HT-29 (cell line): ENCODE results near the gene ACAD11. TPM values are rescaled to one million over a fixed set of nuclear protein-coding genes. Genes with fewer than 3 reads are reported as not detected.
"Not testable (repeated sequence)": the region's sequence is repeated elsewhere in the genome, so short reads cannot be mapped to it uniquely, and the experiment has no call there.

Source experiments
- DNase-seq: peaks from one replicate; pipeline ENCODE4 v3.0.0-alpha.2; 2015; ENCODE audit warnings: low spot score
- total RNA-seq: library from RNA; depleted of rRNA; stranded (reverse); fragments of >200 nt; shearing (Covaris generic); gene quantifications from 2 replicates; pipeline ENCODE4 v1.2.3, GENCODE V29; 2014

ACAD11 gene
- total RNA-seq, 1 experiment from 2014 or later: 10.9 TPM

DNA sequence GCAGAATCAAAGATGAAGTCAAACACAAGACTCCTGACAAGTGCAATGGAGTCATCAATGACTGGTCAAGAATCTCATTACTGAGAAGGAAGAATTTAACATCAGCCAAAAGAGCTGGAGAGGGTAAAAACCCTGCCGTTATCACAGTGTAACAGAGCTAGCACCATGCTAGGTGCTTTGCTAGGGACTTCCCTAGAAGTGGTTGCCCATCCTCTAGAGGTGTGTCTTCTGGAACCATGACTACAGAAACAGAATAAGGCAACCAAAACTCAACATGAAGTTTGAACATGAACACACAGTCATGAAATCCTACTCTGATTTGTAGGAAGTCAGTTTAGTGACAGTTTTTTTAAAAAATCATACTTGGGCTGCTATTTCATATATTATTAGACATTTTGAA, 9.5 kb downstream of the ACAD11 start:
- no peak for DNase-seq

DNA sequence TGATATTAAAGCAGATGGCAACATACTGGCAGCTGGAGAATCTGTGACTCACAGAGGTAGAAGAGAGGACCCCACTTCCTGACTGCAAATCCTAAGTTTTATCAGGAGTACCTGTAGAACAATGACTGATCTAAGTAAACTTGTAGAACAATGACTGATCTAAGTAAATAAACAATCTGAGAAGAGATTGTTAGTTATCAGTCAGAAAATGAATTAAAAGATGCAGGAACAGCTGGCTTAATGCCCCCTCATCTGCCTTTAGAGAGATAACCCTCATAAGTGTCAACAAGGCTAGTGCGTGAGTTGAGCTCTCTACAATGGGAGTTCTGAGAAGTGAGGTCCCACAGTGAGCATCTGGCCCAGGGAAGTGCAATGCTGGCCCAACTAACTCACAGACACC, 14.6 kb downstream of the ACAD11 start:
- DNase-seq: no peak

DNA sequence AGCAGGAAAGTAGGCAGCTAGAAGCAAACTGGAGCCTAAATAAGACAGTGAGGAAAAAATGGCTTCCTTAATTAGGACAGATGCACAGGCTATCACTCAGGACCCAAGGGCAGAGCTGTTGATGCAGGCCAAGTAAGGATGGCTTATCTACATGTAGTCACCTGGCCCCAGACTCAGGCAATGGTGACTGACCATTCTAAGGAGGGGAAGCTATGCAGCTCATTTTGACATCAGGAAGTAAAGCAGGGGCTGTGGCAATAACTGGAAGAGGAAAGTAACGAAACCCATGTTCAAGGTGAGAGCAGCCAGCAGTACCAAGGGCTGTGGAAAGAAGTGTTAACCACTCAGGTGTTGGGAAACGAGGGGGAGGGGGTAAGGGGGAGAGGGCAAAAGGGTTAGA, 16.2 kb downstream of the ACAD11 start:
- no peak for DNase-seq

DNA sequence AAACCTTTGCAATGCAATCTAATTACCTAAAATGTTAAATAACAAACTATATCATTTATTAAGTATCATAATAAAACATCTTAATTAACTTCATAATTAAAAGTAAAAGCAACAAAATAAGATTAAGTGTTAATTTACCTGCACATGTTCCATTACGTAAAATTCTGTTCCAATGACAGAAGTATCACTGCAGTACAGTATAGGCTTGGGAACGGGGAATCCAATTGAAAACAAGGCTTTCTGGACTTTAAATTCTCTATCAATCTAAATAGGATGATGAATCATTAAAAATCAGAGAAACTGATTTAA, 17.1 kb downstream of the ACAD11 start:
- DNase-seq: no peak

DNA sequence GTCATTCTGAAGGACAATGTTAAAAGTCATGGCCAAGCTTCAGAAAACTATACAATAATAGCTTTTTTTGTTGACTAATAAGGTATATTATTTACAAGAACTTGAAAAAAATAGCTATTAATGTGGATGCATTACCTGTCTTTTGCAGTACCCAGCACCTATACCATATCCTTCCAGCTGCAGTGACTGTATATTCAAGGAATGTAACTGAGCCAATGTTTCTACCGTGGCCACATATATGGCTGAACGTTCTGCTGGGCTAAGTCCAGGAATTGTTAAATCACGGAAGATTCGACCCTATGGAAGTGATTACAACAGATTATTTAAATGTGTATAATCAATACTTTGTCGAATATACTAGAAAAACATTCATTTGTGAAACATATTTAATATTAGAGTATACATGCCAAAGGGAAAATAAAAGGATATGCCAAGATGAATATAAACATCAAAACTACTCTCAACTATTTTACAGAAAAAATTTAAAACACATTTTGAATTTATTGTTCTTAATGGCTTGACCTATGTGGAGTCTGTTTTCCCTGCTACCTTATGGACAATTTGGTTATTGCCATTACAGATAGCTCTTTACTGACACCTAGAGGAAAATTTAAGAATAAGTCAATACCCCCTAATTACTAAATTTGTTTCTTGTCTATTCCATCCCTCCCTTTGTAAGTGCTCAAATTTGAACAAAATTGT, 17.6 kb downstream of the ACAD11 start:
- peak; percentile 80 for DNase-seq

DNA sequence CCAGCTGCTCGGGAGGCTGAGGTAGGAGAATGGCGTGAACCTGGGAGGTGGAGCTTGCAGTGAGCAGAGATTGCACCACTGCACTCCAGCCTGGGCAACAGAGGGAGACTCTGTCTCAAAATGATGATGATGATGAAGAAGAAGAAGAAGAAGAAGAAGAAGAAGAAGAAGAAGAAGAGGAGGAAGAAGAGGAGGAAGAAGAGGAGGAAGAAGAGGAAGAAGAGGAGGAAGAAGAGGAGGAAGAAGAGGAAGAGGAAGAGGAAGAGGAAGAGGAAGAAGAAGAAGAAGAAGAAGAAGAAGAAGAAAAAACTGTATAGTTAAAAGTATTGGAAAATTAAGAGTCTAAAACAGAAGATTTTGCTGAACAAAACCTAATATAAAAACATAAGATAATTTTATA, 18.2 kb downstream of the ACAD11 start:
- DNase-seq: not testable (repeated sequence)

DNA sequence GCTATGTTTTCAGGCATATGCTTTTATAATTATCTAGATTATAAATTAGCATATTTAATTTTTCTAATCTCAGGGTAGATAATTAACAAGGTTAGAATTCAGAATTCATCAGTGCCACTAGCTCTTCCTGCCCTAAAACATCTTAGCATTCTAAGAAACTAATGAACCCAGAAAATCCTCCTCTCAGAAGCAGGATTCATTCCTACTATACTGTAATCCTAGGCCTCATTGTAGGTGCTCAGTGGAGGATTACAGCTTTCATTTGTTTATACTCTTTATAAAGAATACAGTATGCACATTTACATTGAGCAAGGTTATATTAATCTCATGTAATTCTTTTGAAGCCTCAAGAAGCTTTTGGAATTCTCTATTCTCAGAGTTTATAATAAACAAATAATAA, 20.9 kb downstream of the ACAD11 start:
- DNase-seq: no peak

DNA sequence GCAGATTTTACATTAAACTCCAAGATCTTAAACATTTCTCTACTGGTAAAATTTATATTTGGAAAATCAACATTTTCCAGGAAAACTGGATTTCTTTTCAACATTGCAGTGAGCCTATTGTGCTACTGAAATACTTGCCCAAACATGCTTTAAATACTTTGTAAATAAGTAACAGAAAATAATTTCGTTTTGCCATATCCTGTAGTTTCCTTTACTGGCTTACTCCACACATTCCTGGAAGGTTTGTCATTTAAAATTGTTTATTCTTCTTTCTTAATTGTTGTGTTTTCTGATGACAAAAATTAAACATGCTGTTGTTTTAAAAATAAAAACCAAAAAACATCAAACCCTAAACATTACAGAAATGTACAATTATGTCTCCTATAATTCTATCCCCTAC, 22.0 kb downstream of the ACAD11 start:
- no peak for DNase-seq

DNA sequence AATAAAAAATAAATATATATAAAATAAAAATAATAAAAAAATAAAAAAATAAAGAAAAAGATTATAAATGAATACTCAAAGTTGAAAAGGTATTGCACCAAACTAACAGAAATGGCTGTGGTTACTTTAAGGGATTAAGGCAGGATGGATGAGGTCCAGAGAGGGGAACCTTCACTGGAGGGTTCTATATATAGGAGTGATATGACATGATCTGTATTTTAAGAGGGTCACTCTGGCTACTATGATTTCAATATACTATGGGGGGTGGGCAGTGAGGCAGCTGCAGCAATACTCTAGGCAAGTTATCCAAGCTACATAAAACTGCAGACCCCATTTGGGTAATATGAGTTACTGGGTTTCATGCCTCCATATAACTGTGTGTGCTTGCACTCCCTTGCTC, 24.6 kb downstream of the ACAD11 start:
- no peak for DNase-seq

DNA sequence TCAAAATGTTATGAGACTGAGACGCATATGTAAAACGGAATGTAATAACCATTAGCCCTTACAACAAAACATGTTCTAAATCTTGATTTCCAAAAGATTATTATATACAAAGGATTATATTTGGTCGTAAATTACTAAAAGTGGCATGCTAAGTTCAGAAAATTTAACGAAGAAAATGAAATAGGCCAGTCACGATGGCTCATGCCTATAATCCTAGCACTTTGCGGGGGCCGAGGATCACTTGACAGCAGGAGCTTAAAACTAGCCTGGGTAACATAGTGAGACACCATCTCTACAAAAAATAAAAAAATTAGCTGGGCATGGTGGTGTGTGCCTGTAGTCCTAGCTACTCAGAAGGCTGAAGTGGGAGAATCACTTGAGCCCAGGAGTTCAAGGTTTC, 29.0 kb downstream of the ACAD11 start:
- DNase-seq: no peak

DNA sequence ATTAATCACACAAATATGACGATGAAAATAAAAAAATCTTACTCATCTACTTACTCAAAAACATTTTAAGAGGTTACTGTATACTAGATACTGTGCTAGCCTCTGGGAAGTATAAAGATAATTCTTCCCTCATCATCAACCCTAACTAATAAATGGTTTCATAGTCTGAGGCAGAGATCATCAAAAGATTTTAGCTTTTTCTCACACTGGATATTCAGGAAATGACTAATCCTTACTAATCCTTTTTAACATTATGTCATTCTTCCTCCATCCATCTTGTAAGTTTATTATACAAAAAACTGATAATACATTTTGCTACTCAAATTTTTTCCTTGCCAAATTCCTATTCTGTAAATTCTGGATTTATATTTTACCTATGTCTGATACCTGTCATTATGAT, 29.7 kb downstream of the ACAD11 start:
- DNase-seq: no peak

DNA sequence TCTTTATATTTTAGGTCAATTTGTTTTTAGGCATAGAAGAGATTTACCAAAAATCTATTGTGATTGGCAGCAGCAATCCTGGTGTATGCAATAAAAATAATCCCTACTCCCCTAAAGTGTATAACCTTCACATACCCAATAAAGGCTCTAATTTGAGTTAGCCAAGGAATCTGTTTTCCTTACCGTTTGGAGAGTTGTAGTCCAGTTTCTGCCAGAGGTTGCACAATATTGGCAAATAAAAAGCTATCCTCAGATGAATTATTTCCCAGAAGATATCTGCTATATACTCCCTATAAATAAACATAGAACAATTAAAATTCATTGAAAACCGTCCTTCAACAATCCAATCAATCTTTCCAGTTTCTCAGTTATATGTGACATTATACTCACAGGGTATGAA, 31.5 kb downstream of the ACAD11 start:
- DNase-seq: no peak

DNA sequence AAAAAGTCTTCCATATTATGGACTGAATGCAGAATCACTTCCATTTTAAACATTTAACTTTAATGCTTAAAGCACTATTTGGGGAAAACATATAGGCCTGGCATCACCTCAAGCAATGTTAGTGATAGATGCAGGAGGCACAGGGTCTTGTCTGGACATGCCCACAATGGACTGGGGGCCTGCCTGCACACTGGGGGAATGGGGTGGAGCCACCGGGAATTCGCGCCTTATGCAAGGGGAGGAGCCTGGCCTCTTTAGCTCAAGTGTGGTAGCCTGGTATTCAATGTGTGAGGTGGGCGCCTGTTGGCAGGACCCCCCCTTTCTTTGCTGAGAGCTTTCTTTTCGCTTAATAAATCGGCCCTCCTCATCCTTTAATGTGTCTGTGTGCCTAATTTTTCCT, 32.7 kb downstream of the ACAD11 start:
- DNase-seq: no peak

DNA sequence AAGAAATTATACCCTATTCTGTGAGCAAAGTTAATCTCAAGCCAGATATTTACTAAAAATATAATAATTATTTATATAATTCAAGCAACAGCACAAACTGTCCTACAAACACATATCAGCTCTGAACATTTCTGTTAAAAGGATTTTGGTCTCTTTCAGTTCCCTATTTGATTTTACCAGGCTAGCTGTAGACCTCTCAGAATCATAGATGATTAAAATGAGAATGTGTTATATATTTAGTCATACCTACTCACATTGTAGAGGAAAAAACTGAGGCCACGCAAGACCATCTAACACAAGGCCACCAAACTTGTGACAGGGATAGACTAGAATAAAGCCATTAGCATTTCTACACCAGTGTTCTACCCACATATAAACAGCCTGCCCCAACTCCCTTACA, 34.0 kb downstream of the ACAD11 start:
- no peak for DNase-seq

DNA sequence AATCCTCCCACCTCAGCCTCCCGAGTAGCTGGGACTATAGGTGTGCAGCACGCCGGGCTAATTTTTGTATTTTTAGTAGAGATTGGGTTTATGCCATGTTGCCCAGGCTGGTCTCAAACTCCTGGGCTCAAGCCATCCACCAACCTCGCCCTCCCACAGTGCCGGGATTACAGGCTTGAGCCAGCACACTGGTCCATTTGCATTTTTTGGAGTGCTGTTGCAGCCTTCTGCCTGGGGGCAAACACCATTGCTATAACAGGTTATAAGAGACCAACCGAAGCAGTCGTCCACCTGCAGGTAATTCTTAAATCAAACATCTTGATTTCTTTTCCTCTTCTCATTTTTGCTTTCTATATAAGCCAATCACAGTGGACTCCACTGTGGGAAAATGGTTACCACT, 34.8 kb downstream of the ACAD11 start:
- no peak for DNase-seq

DNA sequence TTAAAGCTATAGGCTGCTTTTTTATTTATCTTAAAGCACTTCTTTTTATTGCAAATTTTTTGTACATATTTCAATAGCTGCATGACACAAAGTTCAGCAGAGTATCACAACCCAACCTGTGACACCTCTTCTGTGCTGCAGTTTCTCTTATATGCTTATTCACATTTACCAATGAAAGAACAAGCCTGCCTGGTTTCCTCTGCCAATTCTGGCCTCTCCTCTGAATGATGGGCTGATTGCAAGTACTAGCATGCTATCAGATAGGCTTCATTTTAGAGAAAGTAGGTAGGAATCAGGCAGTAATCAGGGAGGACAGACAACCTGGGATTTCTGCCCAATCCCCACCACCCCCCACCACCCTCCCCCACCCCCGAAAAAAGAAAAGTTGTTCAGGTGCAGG, 36.0 kb downstream of the ACAD11 start:
- no peak for DNase-seq

DNA sequence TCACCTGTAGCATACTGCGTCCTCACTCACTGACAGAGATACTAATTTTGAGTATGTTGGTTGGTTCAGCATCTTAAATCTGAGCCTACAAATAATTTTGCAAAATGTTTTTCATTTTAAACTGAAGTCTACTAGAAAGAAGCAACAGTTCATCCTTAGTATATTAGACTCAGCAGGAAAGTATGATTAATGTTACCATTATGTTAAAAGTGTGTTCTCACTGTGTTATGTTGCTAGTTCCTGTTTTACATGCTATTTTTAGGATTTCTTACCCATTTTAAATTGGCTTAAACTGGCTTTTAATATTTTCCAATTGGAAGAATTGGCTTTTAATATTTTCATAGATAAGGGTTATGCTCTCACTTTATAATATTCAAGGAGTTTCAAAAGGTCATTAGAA, 36.8 kb downstream of the ACAD11 start:
- no peak for DNase-seq

DNA sequence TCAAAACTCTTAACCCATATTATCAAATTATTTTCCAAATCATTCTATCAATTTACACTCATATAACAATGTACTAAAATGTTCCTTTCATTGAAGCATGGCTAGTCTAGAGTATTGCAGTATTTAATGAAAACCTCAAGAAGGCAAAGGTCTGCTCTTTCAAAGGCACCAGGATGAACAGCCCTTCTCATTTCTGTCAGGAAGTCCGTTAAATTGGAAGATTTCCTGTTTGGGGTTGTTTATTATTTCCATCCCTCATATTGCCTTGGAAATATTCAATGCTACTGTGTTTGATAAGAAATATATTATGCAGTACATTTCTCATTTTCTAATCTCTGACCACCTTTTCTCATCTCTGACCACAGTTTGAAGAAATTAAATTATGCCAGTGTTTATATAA, 37.5 kb downstream of the ACAD11 start:
- DNase-seq: no peak

DNA sequence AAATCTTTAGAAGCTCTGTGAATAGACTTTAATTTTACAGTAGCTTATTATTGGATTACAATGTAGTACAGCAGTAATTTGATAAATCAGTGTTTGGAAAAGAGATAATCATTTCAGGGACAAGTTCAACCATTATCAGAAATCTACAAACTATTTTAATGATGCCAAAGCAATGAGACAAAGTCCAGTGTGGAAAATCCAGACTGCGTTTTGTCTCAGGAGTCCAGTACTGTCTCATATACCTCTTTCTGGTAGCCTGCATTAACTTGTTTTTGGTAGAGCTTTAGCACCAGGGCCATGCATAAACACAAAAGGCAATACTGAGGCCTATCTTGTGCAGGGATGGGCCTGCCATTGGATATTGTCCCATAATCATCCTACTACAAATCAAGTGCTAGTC, 42.8 kb downstream of the ACAD11 start:
- DNase-seq: no peak

DNA sequence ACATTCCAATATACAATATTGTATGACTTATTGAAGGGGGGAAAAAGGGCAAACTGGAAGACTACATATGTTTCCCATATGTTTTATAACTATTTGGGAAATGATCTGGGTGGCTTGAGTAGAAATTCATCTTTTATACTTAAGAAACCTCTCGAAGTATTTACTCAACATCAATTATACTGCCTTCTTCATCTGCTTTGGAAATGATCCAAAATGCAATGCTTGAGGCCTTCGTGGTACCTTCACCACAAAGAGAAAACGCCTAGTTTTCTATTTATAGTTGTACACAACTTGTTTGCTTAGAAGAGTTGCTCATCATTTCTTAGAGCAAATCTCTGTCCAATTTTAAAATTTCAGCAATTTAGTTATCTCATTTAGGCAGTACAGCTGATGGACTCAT, 43.7 kb downstream of the ACAD11 start:
- DNase-seq: no peak

DNA sequence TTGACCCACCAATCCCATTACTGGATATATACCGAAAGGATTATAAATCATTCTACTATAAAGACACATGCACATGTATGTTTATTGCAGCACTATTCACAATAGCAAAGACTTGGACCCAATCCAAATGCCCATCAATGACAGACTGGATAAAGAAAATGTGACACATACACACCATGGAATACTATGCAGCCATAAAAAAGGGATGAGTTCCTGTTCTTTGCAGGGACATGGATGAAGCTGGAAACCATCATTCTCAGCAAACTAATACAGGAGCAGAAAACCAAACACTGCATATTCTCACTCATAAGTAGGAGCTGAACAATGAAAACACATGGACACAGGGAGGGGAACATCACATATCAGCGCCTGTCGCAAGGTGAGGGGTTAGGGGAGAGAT, 44.3 kb downstream of the ACAD11 start:
- not testable (repeated sequence) for DNase-seq

DNA sequence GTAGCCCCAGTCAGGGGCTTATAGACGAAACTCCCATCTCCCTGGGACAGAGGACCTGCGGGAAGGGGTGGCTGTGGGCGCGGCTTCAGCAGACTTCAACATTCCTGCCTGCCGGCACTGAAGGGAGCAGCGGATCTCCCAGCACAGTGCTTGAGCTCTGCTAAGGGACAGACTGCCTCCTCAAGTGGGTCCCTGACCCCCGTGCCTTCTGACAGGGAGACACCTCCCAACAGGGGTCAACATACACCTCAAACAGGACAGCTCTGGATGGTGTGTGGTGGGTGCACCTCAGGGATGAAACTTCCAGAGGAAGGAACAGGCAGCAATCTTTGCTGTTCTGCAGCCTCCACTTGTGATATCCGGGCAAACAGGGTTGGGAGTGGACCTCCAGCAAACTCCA, 53.0 kb downstream of the ACAD11 start:
- not testable (repeated sequence) for DNase-seq

DNA sequence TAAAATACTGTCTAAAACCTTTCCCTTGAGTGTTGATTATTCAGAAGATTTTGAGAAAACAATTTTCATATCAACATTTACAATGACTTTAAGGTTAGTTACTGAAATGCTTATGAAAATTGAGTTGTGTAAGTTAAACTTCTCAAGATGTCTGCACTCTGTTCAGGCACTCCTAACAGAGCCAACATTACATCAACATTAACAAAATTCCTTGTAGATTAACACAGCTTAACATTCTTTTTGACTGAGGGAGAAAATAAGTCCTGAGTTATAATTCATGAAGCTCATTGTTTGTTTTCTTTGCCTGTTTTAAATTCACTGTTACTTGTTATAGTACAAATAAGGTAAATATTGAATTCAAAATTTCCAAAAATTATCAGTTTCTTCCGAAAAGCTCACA, 53.5 kb downstream of the ACAD11 start:
- no peak for DNase-seq

DNA sequence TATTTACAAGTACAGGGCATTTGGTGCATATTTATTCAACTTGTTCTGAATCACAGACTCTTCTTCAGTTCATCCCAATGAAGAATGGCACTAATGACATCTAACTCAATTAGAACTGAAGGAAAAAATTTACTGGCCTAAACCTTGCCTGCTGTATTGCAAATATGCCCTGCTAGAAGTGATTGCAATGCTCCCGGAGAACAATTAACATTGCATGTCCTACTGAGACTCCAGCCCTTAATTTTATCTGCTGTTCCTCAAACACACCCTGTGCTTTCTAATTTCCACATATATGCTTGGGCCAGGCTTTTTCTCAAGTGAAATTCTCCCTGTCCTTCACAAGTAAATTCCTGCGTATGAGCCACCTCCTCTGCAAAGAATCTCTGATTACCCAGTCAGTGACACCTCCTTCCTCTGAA, 54.2 kb downstream of the ACAD11 start:
- no peak for DNase-seq
